ENCODE results near the gene BLOC1S5. TPM values are rescaled to one million over a fixed set of nuclear protein-coding genes. Genes with fewer than 3 reads are reported as not detected.
"Not testable (repeated sequence)": the region's sequence is repeated elsewhere in the genome, so short reads cannot be mapped to it uniquely, and the experiment has no call there.

Gene BLOC1S5
- total RNA-seq, 1 experiment from 2014 or later: 19.1 TPM

- no peak for DNase-seq (ENCODE audit: low read depth)
These were observed 21.0 kb downstream of the BLOC1S5 start for GRCh38 chr6:8043221-8043620.

- no peak for DNase-seq (ENCODE audit: low read depth)
These were observed 22.1 kb downstream of the BLOC1S5 start for GRCh38 chr6:8041913-8042583.

GRCh38 chr6:8034107-8034506 is 30.1 kb downstream of the BLOC1S5 start:
- DNase-seq (ENCODE audit: low read depth): not testable (repeated sequence)

GRCh38 chr6:8030920-8031319 is 33.3 kb downstream of the BLOC1S5 start:
- DNase-seq (ENCODE audit: low read depth): no peak

- DNase-seq (ENCODE audit: low read depth): no peak
These were observed 34.8 kb downstream of the BLOC1S5 start for GRCh38 chr6:8029243-8029870.

GRCh38 chr6:8027965-8028651 is 36.1 kb downstream of the BLOC1S5 start:
- no peak for DNase-seq (ENCODE audit: low read depth)

GRCh38 chr6:8026800-8027199 is 37.4 kb downstream of the BLOC1S5 start:
- no peak for DNase-seq (ENCODE audit: low read depth)

- DNase-seq (ENCODE audit: low read depth): no peak
These were observed 39.0 kb downstream of the BLOC1S5 start for GRCh38 chr6:8025191-8025590.

- no peak for DNase-seq (ENCODE audit: low read depth)
These were observed 40.6 kb downstream of the BLOC1S5 start for GRCh38 chr6:8023638-8024037.

GRCh38 chr6:8020083-8020482 is 44.1 kb downstream of the BLOC1S5 start:
- DNase-seq (ENCODE audit: low read depth): no peak

- DNase-seq (ENCODE audit: low read depth): no peak
These were observed 46.5 kb downstream of the BLOC1S5 start for GRCh38 chr6:8017705-8018104.

- no peak for DNase-seq (ENCODE audit: low read depth)
These were observed 46.9 kb downstream of the BLOC1S5 start for GRCh38 chr6:8017276-8017701.

GRCh38 chr6:8014947-8015346 is 49.2 kb downstream of the BLOC1S5 start:
- DNase-seq (ENCODE audit: low read depth): no peak

GRCh38 chr6:8013763-8014162 is 50.4 kb downstream of the BLOC1S5 start:
- no peak for DNase-seq (ENCODE audit: low read depth)

- peak; percentile 50 for DNase-seq (ENCODE audit: low read depth)
These were observed 58.0 kb downstream of the BLOC1S5 start for GRCh38 chr6:8006208-8006607.

- no peak for DNase-seq (ENCODE audit: low read depth)
These were observed 59.1 kb downstream of the BLOC1S5 start for GRCh38 chr6:8005136-8005535.

GRCh38 chr6:8000636-8001035 is 63.6 kb downstream of the BLOC1S5 start:
- DNase-seq (ENCODE audit: low read depth): no peak

GRCh38 chr6:8000188-8000596 is 64.0 kb downstream of the BLOC1S5 start:
- DNase-seq (ENCODE audit: low read depth): no peak

- DNase-seq (ENCODE audit: low read depth): no peak
These were observed 65.0 kb downstream of the BLOC1S5 start for GRCh38 chr6:7999201-7999600.

- peak; percentile 54 for DNase-seq (ENCODE audit: low read depth)
These were observed 66.0 kb downstream of the BLOC1S5 start for GRCh38 chr6:7998103-7998725.

- no peak for DNase-seq (ENCODE audit: low read depth)
These were observed 66.9 kb downstream of the BLOC1S5 start for GRCh38 chr6:7997286-7997685.

- no peak for DNase-seq (ENCODE audit: low read depth)
These were observed 67.6 kb downstream of the BLOC1S5 start for GRCh38 chr6:7996538-7997111.
